Measurements from ENCODE around the gene ADAMTS10.

DNA sequence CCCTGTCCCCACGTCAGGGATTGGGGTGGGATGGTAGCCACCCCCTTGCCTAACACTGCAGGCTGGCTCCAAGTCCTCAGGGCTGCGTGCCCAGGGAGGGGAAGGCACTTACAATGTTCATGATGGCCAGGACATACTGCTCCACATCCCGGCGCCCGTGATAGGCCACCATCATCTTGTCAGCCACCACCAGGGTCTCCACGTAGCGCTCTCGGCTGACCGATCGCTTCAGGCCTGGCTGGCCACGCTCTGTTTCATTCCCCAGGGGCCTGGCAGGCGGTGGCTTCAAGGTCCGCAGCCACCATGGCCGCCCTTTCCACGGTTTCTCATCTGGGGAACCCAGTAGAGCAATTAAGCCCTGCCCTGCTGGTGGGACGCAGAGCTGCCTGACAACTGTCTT lies 9.7 kb downstream of the ADAMTS10 start:
- TF ChIP-seq, protein P1, sequence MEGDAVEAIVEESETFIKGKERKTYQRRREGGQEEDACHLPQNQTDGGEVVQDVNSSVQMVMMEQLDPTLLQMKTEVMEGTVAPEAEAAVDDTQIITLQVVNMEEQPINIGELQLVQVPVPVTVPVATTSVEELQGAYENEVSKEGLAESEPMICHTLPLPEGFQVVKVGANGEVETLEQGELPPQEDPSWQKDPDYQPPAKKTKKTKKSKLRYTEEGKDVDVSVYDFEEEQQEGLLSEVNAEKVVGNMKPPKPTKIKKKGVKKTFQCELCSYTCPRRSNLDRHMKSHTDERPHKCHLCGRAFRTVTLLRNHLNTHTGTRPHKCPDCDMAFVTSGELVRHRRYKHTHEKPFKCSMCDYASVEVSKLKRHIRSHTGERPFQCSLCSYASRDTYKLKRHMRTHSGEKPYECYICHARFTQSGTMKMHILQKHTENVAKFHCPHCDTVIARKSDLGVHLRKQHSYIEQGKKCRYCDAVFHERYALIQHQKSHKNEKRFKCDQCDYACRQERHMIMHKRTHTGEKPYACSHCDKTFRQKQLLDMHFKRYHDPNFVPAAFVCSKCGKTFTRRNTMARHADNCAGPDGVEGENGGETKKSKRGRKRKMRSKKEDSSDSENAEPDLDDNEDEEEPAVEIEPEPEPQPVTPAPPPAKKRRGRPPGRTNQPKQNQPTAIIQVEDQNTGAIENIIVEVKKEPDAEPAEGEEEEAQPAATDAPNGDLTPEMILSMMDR (IDR thresholded peaks at IDR 0.05), result no peak
- no peak for TF ChIP-seq POLR2A (IDR thresholded peaks at IDR 0.05)

All from vagina (tissue), 2 donors.